ENCODE measurements around the gene BMERB1. TPM values are rescaled to one million over a fixed set of nuclear protein-coding genes. Genes with fewer than 3 reads are reported as not detected.

Gene BMERB1
- total RNA-seq, 1 donor: 57.2 TPM

- no peak for TF ChIP-seq CTCF (IDR thresholded peaks at IDR 0.05; ENCODE audit: extremely low read depth, low read depth, low read length)
- H3K9me3 ChIP-seq (ENCODE audit: low read depth, low read length): no peaks in the 10 kb centered on the region
- peaks cover 14% of the 10 kb centered on the region for H4K20me1 ChIP-seq (ENCODE audit: insufficient read depth, low read length)
- no peak overlapping the region for H2AFZ ChIP-seq (ENCODE audit: low read length)
- no peaks in the 10 kb centered on the region for H3K27me3 ChIP-seq (ENCODE audit: insufficient read depth, low read length)
- peaks cover 3% of the 10 kb centered on the region for H3K79me2 ChIP-seq (ENCODE audit: insufficient read depth, low read length)
- DNase-seq (ENCODE audit: insufficient read length, low spot score, missing footprints): no peak
- peaks cover 14% of the 10 kb centered on the region for H3K36me3 ChIP-seq (ENCODE audit: insufficient read depth, low read length)
- no peak overlapping the region for H3K4me3 ChIP-seq (ENCODE audit: insufficient read depth, low read length)
- peaks cover 6% of the 10 kb centered on the region for H3K4me1 ChIP-seq (ENCODE audit: insufficient read depth, low read length)
- no peak overlapping the region for H3K4me2 ChIP-seq (ENCODE audit: insufficient read depth, low read length)
- no peak overlapping the region for H3K27ac ChIP-seq (ENCODE audit: low read depth, low read length)
Measured at GRCh38 chr16:15517743-15518377, 83.5 kb downstream of the BMERB1 start.

GRCh38 chr16:15518381-15519351 lies 84.3 kb downstream of the BMERB1 start:
- Histone ChIP-seq H4K20me1 (ENCODE audit: insufficient read depth, low read length) (peaks cover 18% of the 10 kb centered on the region), H3K4me3 (ENCODE audit: insufficient read depth, low read length) (no peak overlapping the region), H2AFZ (ENCODE audit: low read length) (no peak overlapping the region), H3K27ac (ENCODE audit: low read depth, low read length) (no peak overlapping the region), H3K36me3 (ENCODE audit: insufficient read depth, low read length) (peaks cover 14% of the 10 kb centered on the region), H3K9me3 (ENCODE audit: low read depth, low read length) (no peaks in the 10 kb centered on the region), H3K79me2 (ENCODE audit: insufficient read depth, low read length) (peaks cover 5% of the 10 kb centered on the region), H3K4me1 (ENCODE audit: insufficient read depth, low read length) (peaks cover 6% of the 10 kb centered on the region), H3K27me3 (ENCODE audit: insufficient read depth, low read length) (no peaks in the 10 kb centered on the region), H3K4me2 (ENCODE audit: insufficient read depth, low read length) (no peak overlapping the region)
- no peak for TF ChIP-seq CTCF (IDR thresholded peaks at IDR 0.05; ENCODE audit: extremely low read depth, low read depth, low read length)
- no peak for DNase-seq (ENCODE audit: insufficient read length, low spot score, missing footprints)

- Histone ChIP-seq H4K20me1 (ENCODE audit: insufficient read depth, low read length) (peaks cover 23% of the 10 kb centered on the region), H3K27me3 (ENCODE audit: insufficient read depth, low read length) (no peaks in the 10 kb centered on the region), H3K4me1 (ENCODE audit: insufficient read depth, low read length) (peaks cover 6% of the 10 kb centered on the region), H3K4me3 (ENCODE audit: insufficient read depth, low read length) (no peak overlapping the region), H3K4me2 (ENCODE audit: insufficient read depth, low read length) (no peak overlapping the region), H3K9me3 (ENCODE audit: low read depth, low read length) (no peaks in the 10 kb centered on the region), H3K79me2 (ENCODE audit: insufficient read depth, low read length) (peaks cover 8% of the 10 kb centered on the region), H2AFZ (ENCODE audit: low read length) (no peak overlapping the region), H3K36me3 (ENCODE audit: insufficient read depth, low read length) (peaks cover 15% of the 10 kb centered on the region), H3K27ac (ENCODE audit: low read depth, low read length) (no peak overlapping the region)
- no peak for TF ChIP-seq CTCF (IDR thresholded peaks at IDR 0.05; ENCODE audit: extremely low read depth, low read depth, low read length)
- no peak for DNase-seq (ENCODE audit: insufficient read length, low spot score, missing footprints)
Measured at GRCh38 chr16:15519790-15520189, 85.4 kb downstream of the BMERB1 start.

GRCh38 chr16:15521390-15521757 lies 87.0 kb downstream of the BMERB1 start:
- Histone ChIP-seq H3K36me3 (ENCODE audit: insufficient read depth, low read length) (peaks cover 15% of the 10 kb centered on the region), H3K4me3 (ENCODE audit: insufficient read depth, low read length) (no peak overlapping the region), H3K9me3 (ENCODE audit: low read depth, low read length) (no peaks in the 10 kb centered on the region), H3K4me2 (ENCODE audit: insufficient read depth, low read length) (no peak overlapping the region), H3K79me2 (ENCODE audit: insufficient read depth, low read length) (peaks cover 8% of the 10 kb centered on the region), H3K4me1 (ENCODE audit: insufficient read depth, low read length) (peaks cover 6% of the 10 kb centered on the region), H3K27me3 (ENCODE audit: insufficient read depth, low read length) (no peaks in the 10 kb centered on the region), H4K20me1 (ENCODE audit: insufficient read depth, low read length) (peaks cover 26% of the 10 kb centered on the region), H3K27ac (ENCODE audit: low read depth, low read length) (no peak overlapping the region), H2AFZ (ENCODE audit: low read length) (no peak overlapping the region)
- DNase-seq (ENCODE audit: insufficient read length, low spot score, missing footprints): no peak
- TF ChIP-seq CTCF (IDR thresholded peaks at IDR 0.05; ENCODE audit: extremely low read depth, low read depth, low read length): no peak

All from osteoblast (primary cell).